ENCODE measurements around the gene SPAG8.

Gene SPAG8

GRCh38 chr9:35771943-35772342 lies 40.1 kb downstream of the SPAG8 start:
- no peak for DNase-seq (ENCODE audit: low read depth in 2 of 2)

- no peak for DNase-seq (ENCODE audit: low read depth in 2 of 2)
These were observed 40.5 kb downstream of the SPAG8 start for GRCh38 chr9:35771534-35771933.

- DNase-seq (ENCODE audit: low read depth in 2 of 2), result no peak
These were observed 41.0 kb downstream of the SPAG8 start for GRCh38 chr9:35771075-35771433.

- no peak for DNase-seq (ENCODE audit: low read depth in 2 of 2)
These were observed 42.3 kb downstream of the SPAG8 start for GRCh38 chr9:35769763-35770162.

- no peak for DNase-seq (ENCODE audit: low read depth in 2 of 2)
These were observed 44.6 kb downstream of the SPAG8 start for GRCh38 chr9:35767458-35767857.

- DNase-seq (ENCODE audit: low read depth in 2 of 2), result no peak
These were observed 45.1 kb downstream of the SPAG8 start for GRCh38 chr9:35766997-35767396.

GRCh38 chr9:35763803-35764202 lies 48.3 kb downstream of the SPAG8 start:
- no peak for DNase-seq (ENCODE audit: low read depth in 2 of 2)

- DNase-seq (ENCODE audit: low read depth in 2 of 2), result no peak
These were observed 48.9 kb downstream of the SPAG8 start for GRCh38 chr9:35763181-35763580.

- no peak for DNase-seq (ENCODE audit: low read depth in 2 of 2)
These were observed 51.4 kb downstream of the SPAG8 start for GRCh38 chr9:35760651-35761050.

GRCh38 chr9:35759795-35760194 lies 52.3 kb downstream of the SPAG8 start:
- DNase-seq (ENCODE audit: low read depth in 2 of 2), result no peak
